ENCODE results near the gene CDH2. TPM values are rescaled to one million over a fixed set of nuclear protein-coding genes. Genes with fewer than 3 reads are reported as not detected.

Gene CDH2
- polyA plus RNA-seq, 1 donor (not counting 4 experiments of a cell fraction or from before 2014, with no cell fraction given) = 0.46 TPM

GRCh38 chr18:28178720-28179119 is 1.8 kb upstream of the CDH2 start:
- H3K9me1 ChIP-seq (ENCODE audit: control insufficient read depth, extremely low read depth, insufficient read depth, low read length) = no peaks in the 10 kb centered on the region
- no peaks in the 10 kb centered on the region for H3K36me3 ChIP-seq (ENCODE audit: control insufficient read depth in 2 of 2, extremely low read depth in 1 of 2, insufficient read depth in 2 of 2, low read length in 2 of 2)
- no peak overlapping the region for H3K27ac ChIP-seq (ENCODE audit: control insufficient read depth, insufficient read depth, low read length)
- TF ChIP-seq EZH2 (IDR thresholded peaks at IDR 0.05; ENCODE audit: low read length) = peak; percentile 31
- TF ChIP-seq, protein P1, sequence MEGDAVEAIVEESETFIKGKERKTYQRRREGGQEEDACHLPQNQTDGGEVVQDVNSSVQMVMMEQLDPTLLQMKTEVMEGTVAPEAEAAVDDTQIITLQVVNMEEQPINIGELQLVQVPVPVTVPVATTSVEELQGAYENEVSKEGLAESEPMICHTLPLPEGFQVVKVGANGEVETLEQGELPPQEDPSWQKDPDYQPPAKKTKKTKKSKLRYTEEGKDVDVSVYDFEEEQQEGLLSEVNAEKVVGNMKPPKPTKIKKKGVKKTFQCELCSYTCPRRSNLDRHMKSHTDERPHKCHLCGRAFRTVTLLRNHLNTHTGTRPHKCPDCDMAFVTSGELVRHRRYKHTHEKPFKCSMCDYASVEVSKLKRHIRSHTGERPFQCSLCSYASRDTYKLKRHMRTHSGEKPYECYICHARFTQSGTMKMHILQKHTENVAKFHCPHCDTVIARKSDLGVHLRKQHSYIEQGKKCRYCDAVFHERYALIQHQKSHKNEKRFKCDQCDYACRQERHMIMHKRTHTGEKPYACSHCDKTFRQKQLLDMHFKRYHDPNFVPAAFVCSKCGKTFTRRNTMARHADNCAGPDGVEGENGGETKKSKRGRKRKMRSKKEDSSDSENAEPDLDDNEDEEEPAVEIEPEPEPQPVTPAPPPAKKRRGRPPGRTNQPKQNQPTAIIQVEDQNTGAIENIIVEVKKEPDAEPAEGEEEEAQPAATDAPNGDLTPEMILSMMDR (optimal IDR thresholded peaks at IDR 0.05 in 1 of 3, IDR thresholded peaks at IDR 0.05 in 1 of 3, conservative IDR thresholded peaks at IDR 0.05 in 1 of 3; ENCODE audit: extremely low read depth in 1 of 3, insufficient read depth in 2 of 3, low read length in 3 of 3) = no peak
- H3K27me3 ChIP-seq (ENCODE audit: control insufficient read depth, extremely low read depth, insufficient read depth, low read length) = peaks cover 51% of the 10 kb centered on the region
- H2AFZ ChIP-seq (ENCODE audit: control insufficient read depth, low read length) = no peak overlapping the region
- H4K20me1 ChIP-seq (ENCODE audit: control insufficient read depth, extremely low read depth, insufficient read depth, low read length) = no peaks in the 10 kb centered on the region
- H3K9ac ChIP-seq (ENCODE audit: control insufficient read depth, extremely low read depth, insufficient read depth, low read length) = no peak overlapping the region
- H3K4me3 ChIP-seq (ENCODE audit: control insufficient read depth in 2 of 3, extremely low read depth in 1 of 3, insufficient read depth in 2 of 3, low read depth in 1 of 3, low read length in 3 of 3) = no peak overlapping the region
- H3K9me3 ChIP-seq (ENCODE audit: control insufficient read depth, low read depth, low read length) = no peaks in the 10 kb centered on the region
- dilution Hi-C loops (cut with MboI; ENCODE audit: extremely low pct_ligation_motif_present, low sequenced_read_pairs) = no loop called here
- no peak for FAIRE-seq
- DNase-seq (ENCODE audit: low read depth, low spot score) = no peak
- no peaks in the 10 kb centered on the region for H3K79me2 ChIP-seq (ENCODE audit: control insufficient read depth, insufficient read depth, low read length)
- peaks cover 3% of the 10 kb centered on the region for H3K4me1 ChIP-seq (ENCODE audit: control insufficient read depth, extremely low read depth, insufficient read depth, low read length)
- no peak overlapping the region for H3K4me2 ChIP-seq (ENCODE audit: control insufficient read depth, extremely low read depth, insufficient read depth, low read depth, low read length)

GRCh38 chr18:28177828-28178635 is 1.1 kb upstream of the CDH2 start:
- no peaks in the 10 kb centered on the region for H3K36me3 ChIP-seq (ENCODE audit: control insufficient read depth in 2 of 2, extremely low read depth in 1 of 2, insufficient read depth in 2 of 2, low read length in 2 of 2)
- peaks cover 3% of the 10 kb centered on the region for H3K4me1 ChIP-seq (ENCODE audit: control insufficient read depth, extremely low read depth, insufficient read depth, low read length)
- H3K27ac ChIP-seq (ENCODE audit: control insufficient read depth, insufficient read depth, low read length) = no peak overlapping the region
- no peak overlapping the region for H3K9ac ChIP-seq (ENCODE audit: control insufficient read depth, extremely low read depth, insufficient read depth, low read length)
- H3K27me3 ChIP-seq (ENCODE audit: control insufficient read depth, extremely low read depth, insufficient read depth, low read length) = peaks cover 51% of the 10 kb centered on the region
- no peaks in the 10 kb centered on the region for H3K79me2 ChIP-seq (ENCODE audit: control insufficient read depth, insufficient read depth, low read length)
- peak overlapping the region in 2 of 3 experiments; percentile 38 to 52 for H3K4me3 ChIP-seq (ENCODE audit: control insufficient read depth in 2 of 3, extremely low read depth in 1 of 3, insufficient read depth in 2 of 3, low read depth in 1 of 3, low read length in 3 of 3)
- no peak overlapping the region for H2AFZ ChIP-seq (ENCODE audit: control insufficient read depth, low read length)
- no peaks in the 10 kb centered on the region for H3K9me1 ChIP-seq (ENCODE audit: control insufficient read depth, extremely low read depth, insufficient read depth, low read length)
- DNase-seq (ENCODE audit: low read depth, low spot score) (no peak), FAIRE-seq (no peak)
- dilution Hi-C loops (cut with MboI; ENCODE audit: extremely low pct_ligation_motif_present, low sequenced_read_pairs) = no loop called here
- peak overlapping the region; percentile 69 for H3K4me2 ChIP-seq (ENCODE audit: control insufficient read depth, extremely low read depth, insufficient read depth, low read depth, low read length)
- TF ChIP-seq, protein P1 (optimal IDR thresholded peaks at IDR 0.05 in 1 of 3, IDR thresholded peaks at IDR 0.05 in 1 of 3, conservative IDR thresholded peaks at IDR 0.05 in 1 of 3; ENCODE audit: extremely low read depth in 1 of 3, insufficient read depth in 2 of 3, low read length in 3 of 3) = peak in 1 of 3 experiments; percentile 13
- peak; percentile 69 for TF ChIP-seq EZH2 (IDR thresholded peaks at IDR 0.05; ENCODE audit: low read length)
- H3K9me3 ChIP-seq (ENCODE audit: control insufficient read depth, low read depth, low read length) = no peaks in the 10 kb centered on the region
- no peaks in the 10 kb centered on the region for H4K20me1 ChIP-seq (ENCODE audit: control insufficient read depth, extremely low read depth, insufficient read depth, low read length)

All from keratinocyte (primary cell).